Kidney tubule cell (primary cell): ENCODE data around the gene PEX5.
"Not testable (repeated sequence)": the region's sequence is repeated elsewhere in the genome, so short reads cannot be mapped to it uniquely, and the experiment has no call there.

Source experiments
- DNase-seq: peaks from one replicate; pipeline ENCODE4 v3.0.0-alpha.2; 2018; ENCODE audit warnings: low spot score

The PEX5 gene

DNA sequence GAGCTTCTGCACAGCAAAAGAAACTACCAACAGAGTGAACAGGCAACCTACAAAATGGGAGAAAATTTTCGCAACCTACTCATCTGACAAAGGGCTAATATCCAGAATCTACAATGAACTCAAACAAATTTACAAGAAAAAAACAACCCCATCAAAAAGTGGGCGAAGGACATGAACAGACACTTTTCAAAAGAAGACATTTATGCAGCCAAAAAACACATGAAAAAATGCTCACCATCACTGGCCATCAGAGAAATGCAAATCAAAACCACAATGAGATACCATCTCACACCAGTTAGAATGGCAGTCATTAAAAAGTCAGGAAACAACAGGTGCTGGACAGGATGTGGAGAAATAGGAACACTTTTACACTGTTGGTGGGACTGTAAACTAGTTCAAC is 24.3 kb downstream of the PEX5 start:
- not testable (repeated sequence) for DNase-seq

DNA sequence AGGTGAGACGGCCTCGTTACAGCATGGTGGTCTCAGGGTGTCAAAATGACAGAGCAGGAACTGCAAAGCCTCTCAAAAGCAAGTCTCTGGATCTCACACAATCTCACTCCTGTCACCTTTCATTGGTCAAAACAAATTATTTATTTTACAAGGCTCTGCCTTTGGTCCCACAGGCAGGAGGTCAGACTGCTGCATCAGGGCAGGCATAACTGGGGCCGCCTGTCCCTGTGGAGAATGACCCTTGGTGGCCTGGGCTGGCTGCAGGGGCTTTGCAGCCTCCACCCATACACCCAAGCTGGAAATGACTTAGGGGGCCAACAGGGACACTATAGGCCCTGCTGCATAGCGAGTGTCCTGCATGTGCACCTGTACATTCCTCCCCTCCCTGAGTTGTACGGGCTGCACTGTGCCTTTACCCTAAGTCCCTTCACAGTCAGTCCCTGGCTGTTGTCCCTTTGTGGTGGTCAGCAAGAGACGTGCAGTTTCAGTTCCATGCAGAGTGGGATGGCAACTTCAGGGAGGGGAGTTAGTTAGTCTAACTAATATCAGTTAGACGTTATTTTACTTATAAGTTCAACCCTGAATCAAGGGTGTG is 28.1 kb downstream of the PEX5 start:
- no peak for DNase-seq

DNA sequence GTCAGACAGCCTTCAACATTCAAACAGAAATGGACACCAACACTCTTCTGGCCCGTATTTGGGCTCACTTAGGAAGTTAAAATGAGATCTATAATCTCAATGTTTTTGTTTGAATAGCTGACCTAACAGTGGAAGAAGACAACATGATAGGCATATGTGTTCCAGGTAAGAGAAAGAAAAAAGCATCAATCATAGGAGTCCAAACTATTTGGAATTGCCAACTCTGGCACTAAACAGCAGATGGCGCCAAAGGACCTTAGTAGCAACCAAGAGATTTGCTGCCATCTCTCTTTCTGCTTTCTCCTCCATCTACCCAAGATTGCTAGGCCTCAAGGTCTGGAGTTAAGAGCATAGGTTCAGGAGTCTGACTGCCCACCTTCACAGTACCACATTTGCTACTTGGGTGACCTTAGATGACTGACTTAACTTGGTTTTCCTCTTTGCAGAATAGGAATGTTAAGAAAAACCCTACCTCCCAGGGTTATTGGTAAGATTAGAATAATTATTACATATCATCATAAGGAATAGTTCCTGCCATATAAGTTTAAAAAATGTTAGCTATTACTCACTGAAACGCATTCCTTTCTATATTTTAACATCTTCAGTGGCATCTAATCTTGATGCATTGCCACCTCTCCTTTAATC is 30.2 kb downstream of the PEX5 start:
- peak; percentile 73 for DNase-seq

DNA sequence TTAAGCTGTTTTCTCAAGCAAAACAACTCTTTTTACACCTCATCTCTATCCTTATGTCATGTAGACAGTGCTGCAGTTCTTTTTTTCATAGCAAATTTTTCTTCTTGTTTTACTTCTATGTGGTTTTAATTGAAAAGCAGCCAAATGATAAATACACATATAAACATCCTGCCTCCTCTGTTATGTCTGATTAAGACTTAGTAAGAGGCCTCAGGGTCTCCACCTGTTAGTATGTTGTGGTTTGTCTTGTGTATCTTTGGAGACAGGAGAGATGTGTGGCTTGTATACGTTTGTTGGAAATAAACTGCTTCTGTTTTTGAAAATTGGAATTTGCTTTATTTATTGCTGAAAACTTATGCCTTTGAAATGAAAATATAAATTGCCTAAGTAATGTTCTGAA is 32.0 kb downstream of the PEX5 start:
- no peak for DNase-seq

DNA sequence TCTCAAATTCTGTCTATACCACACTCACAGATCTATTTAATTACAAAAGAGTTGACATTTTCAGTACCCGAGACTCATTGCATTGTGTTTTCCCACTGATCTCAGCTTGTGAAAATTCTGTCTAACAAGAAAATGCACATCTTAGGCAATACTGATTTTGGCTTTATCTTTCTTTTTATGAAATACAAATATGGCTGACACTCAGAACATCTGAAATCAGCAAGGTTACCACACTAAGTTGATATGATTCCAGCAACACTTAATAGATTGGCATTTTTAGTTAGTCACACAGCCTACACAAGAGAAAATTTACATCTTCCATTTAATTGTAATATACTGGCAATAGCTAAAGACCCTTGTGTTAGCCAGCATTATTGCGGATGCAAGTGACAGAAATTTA is 40.3 kb downstream of the PEX5 start:
- DNase-seq, result no peak

DNA sequence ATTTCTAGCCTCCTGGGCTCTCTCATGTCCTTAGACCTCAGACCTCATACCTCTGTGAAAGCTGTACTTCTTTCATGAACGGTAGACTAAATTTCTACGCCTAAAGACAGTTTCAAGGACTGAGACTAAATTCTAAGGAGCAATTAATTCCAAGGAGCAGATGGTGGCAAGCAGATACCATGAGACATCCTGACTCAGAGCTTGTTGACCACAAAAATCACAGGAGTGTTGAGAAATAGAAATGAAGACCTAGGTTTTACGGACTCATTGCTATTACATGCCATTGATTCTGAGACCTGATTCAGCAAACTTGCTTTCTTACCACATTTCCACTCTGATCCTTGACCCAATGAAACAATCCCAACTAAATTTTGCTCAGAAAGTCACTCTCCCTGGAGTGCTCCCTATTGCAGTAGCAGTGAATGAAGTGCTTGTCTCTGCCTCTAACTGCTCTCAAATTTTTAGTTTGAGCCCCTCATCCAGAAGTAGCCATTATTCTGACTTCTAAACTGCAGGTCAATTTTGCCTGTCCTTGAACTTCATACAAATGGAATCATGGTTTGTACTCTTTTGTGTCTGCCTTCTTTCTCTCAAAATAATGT is 52.0 kb downstream of the PEX5 start:
- peak; percentile 56 for DNase-seq

DNA sequence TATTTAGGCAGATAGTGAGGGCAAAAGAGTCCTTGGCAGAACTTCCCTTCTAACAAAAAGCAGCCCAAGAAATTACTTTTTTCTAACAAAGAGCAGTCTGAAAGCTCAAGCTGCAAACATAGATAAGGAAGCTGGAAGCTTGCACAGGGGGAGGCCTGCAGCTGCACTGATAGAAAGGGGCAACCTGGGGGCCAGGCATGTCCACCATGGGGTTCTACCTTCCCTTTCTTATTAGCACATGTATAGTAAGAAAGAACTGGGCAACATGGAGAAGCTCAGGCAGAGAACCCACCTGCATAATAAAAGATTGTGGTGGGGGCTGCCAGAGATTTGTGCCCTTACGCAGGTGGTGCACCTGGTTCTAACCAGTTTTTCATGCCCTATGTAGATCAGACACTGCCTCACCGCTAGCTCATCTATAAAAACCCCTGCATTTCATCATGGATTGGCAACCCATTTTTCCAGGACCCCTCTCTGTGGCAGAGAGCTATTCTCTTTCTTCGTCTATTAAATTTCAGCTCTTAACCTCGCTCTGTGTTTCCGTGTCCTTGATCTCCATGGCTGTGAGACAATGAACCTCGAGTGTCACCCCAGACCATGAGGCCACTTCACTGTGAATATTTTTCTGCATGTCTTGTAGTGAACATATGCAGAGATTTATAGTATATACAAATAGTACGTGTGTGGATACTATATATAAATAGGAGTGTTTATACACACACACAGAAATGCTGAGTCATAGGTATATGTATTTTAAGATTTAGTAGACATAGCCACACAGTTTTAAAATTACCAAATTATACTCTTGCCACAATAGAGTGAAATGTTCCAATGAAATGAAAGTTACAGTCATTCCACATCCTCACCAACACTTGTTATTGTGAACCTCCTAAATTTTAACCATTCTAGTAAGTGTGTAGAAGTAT is 53.0 kb downstream of the PEX5 start:
- no peak for DNase-seq

DNA sequence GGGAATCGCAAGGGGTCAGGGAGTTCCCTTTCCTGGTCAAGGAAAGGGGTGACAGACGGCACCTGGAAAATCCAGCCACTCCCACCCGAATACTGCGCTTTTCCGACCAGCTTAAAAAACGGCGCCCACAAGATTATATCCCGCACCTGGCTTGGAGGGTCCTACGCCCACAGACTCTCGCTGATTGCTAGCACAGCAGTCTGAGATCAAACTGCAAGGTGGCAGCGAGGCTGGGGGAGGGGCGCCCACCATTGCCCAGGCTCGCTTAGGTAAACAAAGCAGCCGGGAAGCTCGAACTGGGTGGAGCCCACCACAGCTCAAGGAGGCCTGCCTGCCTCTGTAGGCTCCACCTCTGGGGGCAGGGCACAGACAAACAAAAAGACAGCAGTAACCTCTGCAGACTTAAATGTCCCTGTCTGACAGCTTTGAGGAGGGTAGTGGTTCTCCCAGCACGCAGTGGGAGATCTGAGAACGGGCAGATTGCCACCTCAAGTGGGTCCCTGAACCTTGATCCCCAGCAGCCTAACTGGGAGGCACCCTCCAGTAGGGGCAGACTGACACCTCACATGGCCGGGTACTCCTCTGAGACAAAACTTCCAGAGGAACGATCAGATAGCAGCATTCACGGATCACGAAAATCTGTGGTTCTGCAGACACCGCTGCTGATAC is 62.0 kb downstream of the PEX5 start:
- DNase-seq, result not testable (repeated sequence)

DNA sequence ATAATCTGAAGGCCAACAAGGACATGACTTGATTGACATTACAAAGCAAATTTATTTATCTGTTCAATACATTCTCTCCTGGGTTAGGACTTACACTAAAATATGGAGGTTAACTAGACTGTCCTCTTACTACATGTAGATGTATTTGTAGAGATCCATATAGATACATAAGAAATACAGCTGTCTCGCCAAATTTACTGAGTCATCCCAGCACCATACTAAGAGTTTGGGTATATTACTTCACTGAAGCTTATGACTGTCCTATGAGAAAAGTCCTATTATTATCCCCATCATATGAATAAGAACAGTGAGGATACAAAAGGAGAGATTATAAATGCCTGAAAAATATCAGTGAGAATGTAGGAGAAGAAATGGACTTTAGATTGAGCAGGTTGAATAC is 69.6 kb downstream of the PEX5 start:
- DNase-seq, result no peak
